Loucy (cell line): Measurements from ENCODE around the gene UBE2G1.

Experiments used
- CTCF ChIP-seq: fragments of 200-600 bp; sonication (generic); conservative IDR thresholded peaks from 2 replicates; pipeline ENCODE4 v1.5.1; 2014; ENCODE audit warnings: mild to moderate bottlenecking, antibody characterized with exemption, low read length
- EZH2phosphoT487 ChIP-seq: fragments of 200-600 bp; IDR thresholded peaks from 2 replicates; pipeline ENCODE4 v1.6.1; 2018; ENCODE audit warnings: antibody characterized with exemption, mild to moderate bottlenecking, moderate library complexity, borderline replicate concordance

DNA sequence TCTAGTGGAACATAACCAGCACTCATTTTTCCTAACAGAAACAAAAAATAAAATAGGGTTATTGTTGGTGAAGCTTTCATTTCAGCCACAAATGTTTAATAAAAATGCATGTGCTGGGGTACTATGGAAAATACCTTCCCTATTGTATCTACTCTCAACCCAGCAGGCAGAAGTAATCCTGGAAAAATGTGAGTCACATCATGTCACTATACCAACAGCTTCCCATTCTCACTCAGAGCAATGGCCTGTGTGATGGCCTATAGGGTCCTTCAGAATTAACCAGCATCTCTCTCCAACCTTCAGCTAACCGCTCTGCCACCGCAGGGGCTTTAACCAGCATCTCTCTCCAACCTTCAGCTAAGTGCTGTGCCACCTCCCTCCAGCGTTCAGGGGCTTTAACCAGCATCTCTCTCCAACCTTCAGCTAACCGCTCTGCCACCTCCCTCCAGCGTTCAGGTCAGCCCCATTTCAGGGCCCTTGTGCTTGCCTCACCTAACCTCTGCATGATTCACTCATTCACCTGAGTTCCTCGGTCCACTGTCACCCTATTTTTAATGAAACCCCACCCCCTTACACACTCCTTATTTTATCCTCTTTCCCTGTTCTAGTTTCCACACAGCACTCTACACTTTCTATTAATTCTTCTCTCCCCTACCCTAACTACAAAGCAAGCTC lies 34.0 kb downstream of the UBE2G1 start:
- no peak for TF ChIP-seq CTCF
- TF ChIP-seq EZH2phosphoT487, result no peak
